Epithelial cell of proximal tubule (primary cell): Measurements from ENCODE around the gene THAP11. TPM values are rescaled to one million over a fixed set of nuclear protein-coding genes. Genes with fewer than 3 reads are reported as not detected.
A peak's percentile ranks its signal among the peaks of the same experiment; 100 is the strongest.

Source experiments
- DNase-seq: peaks from one replicate; pipeline ENCODE4 v3.0.0-alpha.2; 2011; ENCODE audit warnings: low read depth
- H3K4me3 ChIP-seq: 2 replicates; pipeline ENCODE4 v1.5.1; 2011; ENCODE audit warnings: low read depth, mild to moderate bottlenecking, low read length
- total RNA-seq: library from RNA; depleted of rRNA; stranded (reverse); fragments of >200 nt; gene quantifications from 2 replicates; pipeline ENCODE4 v1.2.3, GENCODE V29; 2015
- TF ChIP-seq, protein P1 (sequence below): conservative IDR thresholded peaks from 2 replicates; pipeline ENCODE4 v1.5.1; 2012; ENCODE audit warnings: low read depth, mild to moderate bottlenecking, low read length

Gene THAP11
- total RNA-seq, 1 donor from 2014 or later = 33.7 TPM

DNA sequence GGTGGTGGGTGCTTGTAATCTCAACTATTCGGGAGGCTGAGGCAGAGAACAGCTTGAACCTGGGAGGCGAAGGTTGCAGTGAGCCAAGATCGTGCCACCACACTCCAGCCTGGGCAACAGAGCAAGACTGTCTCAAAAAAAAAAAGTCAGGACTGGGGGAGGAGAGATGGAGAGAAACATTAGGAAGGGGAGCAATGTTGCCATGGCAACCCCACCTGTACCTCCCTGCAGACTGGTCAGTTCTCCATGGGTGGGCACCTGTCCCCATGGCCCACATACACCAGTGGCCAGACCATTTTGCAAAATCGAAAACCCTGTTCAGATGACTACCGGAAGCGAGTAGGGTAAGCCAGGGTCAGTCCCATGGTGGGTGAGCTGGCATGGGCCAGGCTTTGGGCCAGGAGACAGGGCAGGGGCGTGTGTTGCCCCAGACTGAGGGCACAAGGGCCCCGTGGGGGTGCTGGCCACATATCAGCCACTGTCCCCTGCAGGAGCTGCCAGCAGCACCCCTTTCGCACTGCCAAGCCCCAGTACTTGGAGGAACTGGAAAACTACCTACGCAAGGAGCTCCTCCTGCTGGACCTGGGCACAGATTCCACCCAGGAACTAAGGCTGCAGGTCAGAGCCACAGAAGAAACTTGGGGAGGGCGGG is 21.4 kb upstream of the THAP11 start:
- TF ChIP-seq, protein P1, sequence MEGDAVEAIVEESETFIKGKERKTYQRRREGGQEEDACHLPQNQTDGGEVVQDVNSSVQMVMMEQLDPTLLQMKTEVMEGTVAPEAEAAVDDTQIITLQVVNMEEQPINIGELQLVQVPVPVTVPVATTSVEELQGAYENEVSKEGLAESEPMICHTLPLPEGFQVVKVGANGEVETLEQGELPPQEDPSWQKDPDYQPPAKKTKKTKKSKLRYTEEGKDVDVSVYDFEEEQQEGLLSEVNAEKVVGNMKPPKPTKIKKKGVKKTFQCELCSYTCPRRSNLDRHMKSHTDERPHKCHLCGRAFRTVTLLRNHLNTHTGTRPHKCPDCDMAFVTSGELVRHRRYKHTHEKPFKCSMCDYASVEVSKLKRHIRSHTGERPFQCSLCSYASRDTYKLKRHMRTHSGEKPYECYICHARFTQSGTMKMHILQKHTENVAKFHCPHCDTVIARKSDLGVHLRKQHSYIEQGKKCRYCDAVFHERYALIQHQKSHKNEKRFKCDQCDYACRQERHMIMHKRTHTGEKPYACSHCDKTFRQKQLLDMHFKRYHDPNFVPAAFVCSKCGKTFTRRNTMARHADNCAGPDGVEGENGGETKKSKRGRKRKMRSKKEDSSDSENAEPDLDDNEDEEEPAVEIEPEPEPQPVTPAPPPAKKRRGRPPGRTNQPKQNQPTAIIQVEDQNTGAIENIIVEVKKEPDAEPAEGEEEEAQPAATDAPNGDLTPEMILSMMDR = no peak
- H3K4me3 ChIP-seq = no peak overlapping the region
- no peak for DNase-seq

DNA sequence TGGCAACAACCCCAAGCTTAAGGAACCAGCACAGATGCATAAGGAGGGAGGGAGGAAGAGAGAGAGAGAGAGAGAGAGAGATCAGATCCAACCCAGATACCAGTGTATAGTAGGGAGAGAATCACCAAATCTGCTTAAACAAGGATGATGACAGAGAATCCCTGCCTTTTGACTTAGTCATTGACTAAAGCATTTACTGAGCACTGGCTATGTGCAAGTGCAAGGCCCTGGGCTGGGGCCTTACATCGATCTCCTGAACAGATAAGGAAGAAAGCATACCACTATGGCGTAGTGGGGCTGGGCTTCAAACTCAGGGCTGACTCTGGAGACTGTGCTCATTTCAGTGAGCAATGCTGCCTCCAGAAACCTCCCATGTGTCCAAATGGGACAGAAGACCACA is 19.6 kb upstream of the THAP11 start:
- DNase-seq = no peak
- no peak overlapping the region for H3K4me3 ChIP-seq
- TF ChIP-seq, protein P1 = no peak

DNA sequence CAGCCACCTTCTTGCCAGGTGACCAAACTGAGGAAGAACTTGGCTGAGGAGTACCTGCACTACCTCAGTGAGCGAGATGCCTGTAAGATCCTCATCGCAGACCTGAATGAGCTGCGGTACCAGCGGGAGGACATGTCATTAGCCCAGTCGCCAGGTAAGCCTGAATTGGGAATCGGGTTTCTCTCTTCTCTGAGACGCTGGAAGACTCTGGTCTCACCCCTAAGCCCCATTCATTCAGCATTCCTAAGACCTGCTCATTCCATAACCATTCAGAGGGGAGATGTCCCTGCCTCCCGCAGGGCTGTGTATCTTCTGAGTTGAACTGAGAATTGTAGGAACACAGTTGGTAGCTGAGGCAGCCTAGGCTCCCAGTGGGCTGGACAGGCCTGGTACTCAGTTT is 17.0 kb upstream of the THAP11 start:
- no peak for DNase-seq
- TF ChIP-seq, protein P1 = no peak
- no peak overlapping the region for H3K4me3 ChIP-seq

DNA sequence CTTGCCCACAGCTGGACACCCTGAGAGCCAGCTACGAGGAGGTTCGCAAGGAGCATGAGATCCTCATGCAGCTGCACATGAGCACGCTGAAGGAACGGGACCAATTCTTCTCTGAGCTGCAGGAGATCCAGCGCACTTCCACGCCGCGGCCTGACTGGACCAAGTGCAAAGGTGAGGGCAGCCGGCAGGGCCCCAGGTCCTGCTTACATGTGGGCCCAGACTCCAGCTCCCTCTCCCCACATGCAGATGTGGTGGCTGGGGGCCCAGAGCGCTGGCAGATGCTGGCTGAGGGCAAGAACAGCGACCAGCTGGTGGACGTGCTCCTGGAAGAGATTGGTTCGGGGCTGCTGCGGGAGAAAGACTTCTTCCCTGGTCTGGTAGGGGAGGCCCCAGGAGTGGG is 16.2 kb upstream of the THAP11 start:
- H3K4me3 ChIP-seq = no peak overlapping the region
- DNase-seq = no peak
- TF ChIP-seq, protein P1 = no peak

DNA sequence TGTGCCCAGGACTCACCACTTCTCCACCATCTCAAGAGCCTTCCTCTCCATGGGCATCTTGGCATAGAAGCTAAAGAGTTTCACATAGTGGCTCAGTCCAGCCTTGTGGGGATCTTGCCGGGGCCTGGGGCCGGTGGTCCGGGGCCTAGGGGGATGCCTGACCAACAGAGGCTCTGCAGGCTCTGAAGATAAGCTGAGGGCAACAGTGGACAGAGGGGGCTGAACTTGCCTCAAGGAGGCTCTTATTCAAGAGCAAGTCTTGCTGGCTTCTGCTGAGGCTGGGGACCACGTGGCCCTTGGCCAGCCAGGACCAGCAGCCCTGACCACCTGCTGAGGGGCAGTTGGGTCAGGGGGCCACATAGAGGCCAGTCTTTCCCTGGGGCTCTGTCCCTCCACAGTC is 13.5 kb upstream of the THAP11 start:
- TF ChIP-seq, protein P1 = no peak
- DNase-seq = no peak
- no peak overlapping the region for H3K4me3 ChIP-seq

DNA sequence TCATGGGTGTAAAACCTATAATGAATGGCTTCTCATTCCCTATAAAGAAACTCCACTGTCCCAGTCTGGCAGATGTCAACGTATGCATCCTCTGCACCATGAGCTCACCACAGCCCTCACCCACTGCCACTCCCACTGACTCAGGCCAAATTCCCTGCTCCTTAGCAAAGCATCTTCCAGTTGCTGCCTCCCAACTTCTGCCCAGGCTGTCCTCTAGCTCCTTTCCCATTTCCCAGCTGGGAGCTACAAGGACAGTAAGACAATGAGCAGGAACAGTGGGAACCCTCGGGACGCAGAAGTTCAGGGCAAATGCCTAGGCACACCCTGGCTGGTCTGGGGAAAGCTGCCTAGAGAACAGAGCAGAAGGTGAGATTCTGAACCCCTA is 9.1 kb upstream of the THAP11 start:
- DNase-seq = no peak
- H3K4me3 ChIP-seq = peak overlapping the region; percentile 84
- TF ChIP-seq, protein P1 = no peak
